ENCODE measurements around the gene FOXJ1.

Gene FOXJ1

GRCh38 chr17:76174037-76174436, 33.0 kb upstream of the FOXJ1 start:
- H3K9me3 ChIP-seq (ENCODE audit: insufficient read depth, low read length) = no peaks in the 10 kb centered on the region
- H3K27me3 ChIP-seq (ENCODE audit: low read length) = no peaks in the 10 kb centered on the region
- no peaks in the 10 kb centered on the region for H3K79me2 ChIP-seq (ENCODE audit: insufficient read depth, low read length)
- H3K36me3 ChIP-seq (ENCODE audit: low read length) = no peaks in the 10 kb centered on the region
- no peaks in the 10 kb centered on the region for H3F3A ChIP-seq (ENCODE audit: insufficient read depth)
- H4K20me1 ChIP-seq (ENCODE audit: low read depth, low read length) = no peaks in the 10 kb centered on the region
- no peak overlapping the region for H3K27ac ChIP-seq (ENCODE audit: low read depth, low read length)
- H3K4me3 ChIP-seq (ENCODE audit: insufficient read depth, low read length, poor library complexity, severe bottlenecking) = no peak overlapping the region
- TF ChIP-seq CTCF (IDR thresholded peaks at IDR 0.05; ENCODE audit: insufficient read depth, low read length, poor library complexity, severe bottlenecking) (no peak), EZH2phosphoT487 (conservative IDR thresholded peaks at IDR 0.05; ENCODE audit: low read length) (no peak)
- H2AFZ ChIP-seq (ENCODE audit: low read depth, low read length, severe bottlenecking) = no peak overlapping the region
- H3K9ac ChIP-seq (ENCODE audit: low read length) = no peak overlapping the region
- no peaks in the 10 kb centered on the region for H3K9me2 ChIP-seq (replicated peaks; ENCODE audit: insufficient read depth, low read length)
- no peak overlapping the region for H3K4me2 ChIP-seq (ENCODE audit: low read depth, low read length, poor library complexity, severe bottlenecking)

- Histone ChIP-seq H3K79me2 (ENCODE audit: insufficient read depth, low read length) (no peaks in the 10 kb centered on the region), H4K20me1 (ENCODE audit: low read depth, low read length) (no peaks in the 10 kb centered on the region), H3K36me3 (ENCODE audit: low read length) (no peaks in the 10 kb centered on the region), H3K27me3 (ENCODE audit: low read length) (no peaks in the 10 kb centered on the region), H3F3A (ENCODE audit: insufficient read depth) (no peaks in the 10 kb centered on the region), H2AFZ (ENCODE audit: low read depth, low read length, severe bottlenecking) (no peak overlapping the region), H3K4me3 (ENCODE audit: insufficient read depth, low read length, poor library complexity, severe bottlenecking) (no peak overlapping the region), H3K27ac (ENCODE audit: low read depth, low read length) (no peak overlapping the region), H3K9ac (ENCODE audit: low read length) (no peak overlapping the region), H3K4me2 (ENCODE audit: low read depth, low read length, poor library complexity, severe bottlenecking) (no peak overlapping the region), H3K9me3 (ENCODE audit: insufficient read depth, low read length) (no peaks in the 10 kb centered on the region), H3K9me2 (replicated peaks; ENCODE audit: insufficient read depth, low read length) (no peaks in the 10 kb centered on the region)
- no peak for TF ChIP-seq CTCF (IDR thresholded peaks at IDR 0.05; ENCODE audit: insufficient read depth, low read length, poor library complexity, severe bottlenecking)
- TF ChIP-seq EZH2phosphoT487 (conservative IDR thresholded peaks at IDR 0.05; ENCODE audit: low read length) = no peak
These were observed 32.4 kb upstream of the FOXJ1 start for GRCh38 chr17:76173474-76173873.

GRCh38 chr17:76171706-76172105, 30.7 kb upstream of the FOXJ1 start:
- Histone ChIP-seq H2AFZ (ENCODE audit: low read depth, low read length, severe bottlenecking) (no peak overlapping the region), H3K27ac (ENCODE audit: low read depth, low read length) (no peak overlapping the region), H3K9me3 (ENCODE audit: insufficient read depth, low read length) (no peaks in the 10 kb centered on the region), H3F3A (ENCODE audit: insufficient read depth) (no peaks in the 10 kb centered on the region), H4K20me1 (ENCODE audit: low read depth, low read length) (no peaks in the 10 kb centered on the region), H3K79me2 (ENCODE audit: insufficient read depth, low read length) (no peaks in the 10 kb centered on the region), H3K9me2 (replicated peaks; ENCODE audit: insufficient read depth, low read length) (no peaks in the 10 kb centered on the region), H3K4me3 (ENCODE audit: insufficient read depth, low read length, poor library complexity, severe bottlenecking) (no peak overlapping the region), H3K36me3 (ENCODE audit: low read length) (no peaks in the 10 kb centered on the region), H3K4me2 (ENCODE audit: low read depth, low read length, poor library complexity, severe bottlenecking) (no peak overlapping the region), H3K9ac (ENCODE audit: low read length) (no peak overlapping the region), H3K27me3 (ENCODE audit: low read length) (no peaks in the 10 kb centered on the region)
- TF ChIP-seq CTCF (IDR thresholded peaks at IDR 0.05; ENCODE audit: insufficient read depth, low read length, poor library complexity, severe bottlenecking) (no peak), EZH2phosphoT487 (conservative IDR thresholded peaks at IDR 0.05; ENCODE audit: low read length) (no peak)

All from SU-DHL-6 (cell line).